NCI-H128 (cell line): ENCODE measurements around the gene FAM162A.
"Not testable (repeated sequence)": the region's sequence is repeated elsewhere in the genome, so short reads cannot be mapped to it uniquely, and the experiment has no call there.

Experiments used
- DNase-seq: peaks from one replicate; lab custom pipeline; 2025; ENCODE audit not compliant: unreplicated experiment; lab: John Stamatoyannopoulos, UW

Gene FAM162A

GRCh38 chr3:122415762-122416654 is 32.0 kb downstream of the FAM162A start, which contains the start of gene WDR5B:
WDR5B (minus strand) TSS chr3:122416062; CDS start chr3:122415528, 534 bp downstream.
- DNase-seq = no peak

DNA sequence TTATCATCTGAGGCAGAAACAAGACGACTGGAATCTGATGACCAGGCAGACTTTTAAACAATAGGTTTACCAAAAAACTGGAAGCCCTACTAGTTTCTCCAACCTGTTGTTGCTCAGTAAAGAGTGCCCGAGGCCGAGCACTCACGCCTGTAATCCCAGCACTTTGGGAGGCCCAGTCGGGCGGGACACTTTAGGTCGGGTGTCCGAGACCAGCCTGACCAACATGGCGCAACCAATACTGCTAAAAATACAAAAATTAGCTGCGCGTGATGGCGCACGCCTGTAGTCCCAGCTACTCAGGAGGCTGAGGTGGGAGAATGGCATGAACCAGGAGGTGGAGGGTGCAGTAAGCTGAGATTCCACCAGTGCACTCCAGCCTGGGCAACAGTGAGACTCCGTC is 33.0 kb downstream of the FAM162A start:
- no peak for DNase-seq

GRCh38 chr3:122421101-122421500 is 37.1 kb downstream of the FAM162A start:
- no peak for DNase-seq

- DNase-seq = no peak
Observed at GRCh38 chr3:122421836-122422235, 37.9 kb downstream of the FAM162A start.

DNA sequence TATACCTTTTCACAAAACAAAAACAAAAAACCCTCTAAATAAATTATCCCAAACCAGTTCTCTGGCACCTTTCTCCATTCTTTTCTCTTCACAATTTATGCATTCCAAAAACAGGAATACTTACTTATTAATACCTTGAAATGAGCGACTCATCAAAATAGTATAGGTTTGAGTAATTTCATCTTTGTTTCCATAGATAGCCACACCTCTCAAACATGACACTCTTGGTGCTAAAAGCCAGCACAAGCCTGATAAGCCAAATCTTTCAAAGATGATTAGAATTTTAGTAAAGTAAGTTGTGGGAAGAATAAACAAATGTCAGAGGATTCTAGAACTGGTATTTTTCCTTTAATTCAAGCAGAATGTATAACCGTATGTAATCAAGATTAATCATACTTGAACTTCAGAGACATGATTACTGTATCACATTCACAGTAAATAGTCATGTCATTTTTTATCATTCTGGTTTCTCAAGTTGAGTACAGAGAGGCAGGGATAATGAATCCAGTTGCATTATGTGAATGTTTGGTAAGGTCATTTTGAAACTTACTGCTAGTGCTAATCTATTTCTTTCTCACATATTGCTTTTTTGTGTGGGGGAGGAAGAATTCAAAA is 44.0 kb downstream of the FAM162A start:
- no peak for DNase-seq

GRCh38 chr3:122430371-122430770 is 46.4 kb downstream of the FAM162A start:
- DNase-seq = no peak

DNA sequence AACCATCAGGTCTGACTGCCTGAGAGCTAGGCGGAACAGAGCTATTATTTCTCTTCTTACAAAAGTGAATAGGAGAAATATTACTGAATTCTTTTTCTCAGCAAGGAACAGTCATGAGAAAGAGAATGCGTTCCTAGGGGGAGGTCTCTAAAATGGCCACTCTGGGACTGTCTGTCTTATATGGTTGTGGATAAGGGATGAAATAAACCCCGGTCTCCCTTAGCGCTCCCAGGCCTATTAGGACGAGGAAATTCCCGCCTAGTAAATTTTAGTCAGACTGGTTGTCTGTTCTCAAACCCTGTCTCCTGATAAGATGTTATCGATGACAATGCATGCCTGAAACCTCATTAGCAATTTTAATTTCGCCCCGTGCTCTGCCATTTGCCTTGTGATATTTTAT is 52.0 kb downstream of the FAM162A start:
- no peak for DNase-seq

DNA sequence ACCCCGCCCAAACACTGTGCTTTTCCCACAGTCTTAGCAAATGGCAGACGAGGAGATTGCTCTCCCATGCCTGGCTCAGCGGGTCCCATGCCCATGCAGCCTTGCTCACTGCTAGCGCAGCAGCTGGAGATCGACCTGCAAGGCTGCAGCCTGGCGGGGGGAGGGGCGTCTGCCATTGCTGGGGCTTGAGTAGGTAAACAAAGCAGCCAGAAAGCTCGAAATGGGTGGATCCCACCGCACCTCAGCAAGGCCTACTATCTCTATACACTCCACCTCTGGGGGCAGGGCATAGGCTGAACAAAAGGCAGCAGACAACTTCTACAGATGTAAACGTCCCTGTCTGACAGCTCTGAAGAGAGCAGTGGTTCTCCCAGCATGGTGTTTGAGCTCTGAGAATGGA is 59.1 kb downstream of the FAM162A start:
- DNase-seq = no peak

DNA sequence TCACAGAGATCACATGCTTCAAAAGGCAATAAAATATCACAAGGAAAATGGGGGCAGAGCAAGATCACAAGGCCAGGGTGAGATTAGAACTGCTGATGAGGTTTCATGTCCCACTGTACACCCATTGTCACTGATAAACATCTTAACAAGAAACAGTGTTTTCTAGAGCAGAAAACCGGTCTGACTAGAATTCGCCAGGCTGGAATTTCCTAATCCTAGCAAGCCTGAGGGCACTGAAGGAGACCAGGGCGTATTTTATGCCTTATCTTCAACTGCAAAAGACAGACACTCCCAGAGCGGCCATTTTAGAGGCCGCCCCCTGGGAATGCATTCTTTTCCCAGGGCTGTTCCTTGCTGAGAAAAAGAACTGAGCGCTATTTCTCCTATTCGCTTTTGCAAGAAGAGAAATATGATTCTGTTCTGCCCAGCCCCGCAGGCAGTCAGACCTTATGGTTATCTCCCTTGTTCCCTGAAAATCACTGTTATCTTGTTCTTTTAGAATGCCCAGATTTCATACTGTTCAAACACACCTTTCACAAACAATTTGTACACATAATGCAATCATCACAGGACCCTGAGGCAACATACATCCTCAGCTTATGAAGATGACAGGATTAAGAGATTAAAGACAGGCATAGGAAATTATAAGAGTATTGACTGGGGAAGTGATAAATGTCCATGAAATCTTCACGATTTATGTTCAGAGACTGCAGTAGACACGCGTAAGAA is 59.9 kb downstream of the FAM162A start:
- DNase-seq = not testable (repeated sequence)

GRCh38 chr3:122444491-122444887 is 60.5 kb downstream of the FAM162A start:
- DNase-seq = not testable (repeated sequence)

DNA sequence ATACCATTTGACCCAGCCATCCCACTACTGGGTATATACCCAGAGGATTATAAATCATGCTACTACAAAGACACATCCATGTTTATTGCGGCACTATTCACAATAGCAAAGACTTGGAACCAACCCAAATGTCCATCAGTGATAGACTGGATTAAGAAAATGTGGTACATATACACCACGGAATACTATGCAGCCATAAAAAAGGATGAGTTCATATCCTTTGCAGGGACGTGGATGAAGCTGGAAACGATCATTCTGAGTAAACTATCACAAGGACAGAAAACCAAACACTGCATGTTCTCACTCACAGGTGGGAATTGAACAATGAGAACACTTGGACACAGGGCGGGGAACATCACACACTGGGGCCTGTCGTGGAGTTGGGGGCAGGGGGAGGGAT is 64.2 kb downstream of the FAM162A start:
- not testable (repeated sequence) for DNase-seq

DNA sequence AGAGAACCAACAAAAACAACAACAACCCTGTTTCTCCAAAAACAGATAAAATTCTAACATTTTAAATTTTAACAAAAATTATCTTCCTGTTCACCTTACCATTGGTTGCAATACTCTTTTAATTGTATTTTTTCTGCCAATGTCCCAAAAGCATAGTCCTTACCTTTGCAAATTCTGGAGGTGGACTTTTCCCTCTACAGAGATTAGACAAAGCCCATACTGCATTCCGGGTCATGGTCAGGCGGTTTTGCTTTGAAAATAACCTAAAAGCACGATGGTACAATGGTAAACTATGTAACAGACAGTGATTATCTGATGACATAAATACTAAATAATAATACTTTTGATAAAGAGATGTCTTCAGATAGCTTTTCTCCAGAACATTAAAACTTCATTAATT is 67.4 kb downstream of the FAM162A start:
- no peak for DNase-seq

DNA sequence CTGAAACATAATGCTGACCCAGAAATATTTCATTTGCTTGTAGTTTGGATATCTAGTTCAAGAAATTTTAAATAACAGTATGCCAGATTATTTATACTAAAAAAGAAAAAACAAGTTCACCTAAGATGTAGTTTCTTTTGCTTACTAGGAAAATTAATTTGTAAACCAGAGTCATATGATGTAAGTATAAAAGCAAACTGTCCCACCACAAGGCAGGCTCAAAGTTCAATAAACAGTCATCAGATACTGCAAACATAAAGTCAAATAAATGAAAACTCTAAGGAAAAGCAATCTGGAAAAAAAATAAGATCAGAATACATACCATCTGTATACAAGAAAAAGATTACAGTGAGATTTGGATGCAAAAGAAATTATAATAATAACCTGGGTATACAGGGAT is 72.1 kb downstream of the FAM162A start:
- no peak for DNase-seq

DNA sequence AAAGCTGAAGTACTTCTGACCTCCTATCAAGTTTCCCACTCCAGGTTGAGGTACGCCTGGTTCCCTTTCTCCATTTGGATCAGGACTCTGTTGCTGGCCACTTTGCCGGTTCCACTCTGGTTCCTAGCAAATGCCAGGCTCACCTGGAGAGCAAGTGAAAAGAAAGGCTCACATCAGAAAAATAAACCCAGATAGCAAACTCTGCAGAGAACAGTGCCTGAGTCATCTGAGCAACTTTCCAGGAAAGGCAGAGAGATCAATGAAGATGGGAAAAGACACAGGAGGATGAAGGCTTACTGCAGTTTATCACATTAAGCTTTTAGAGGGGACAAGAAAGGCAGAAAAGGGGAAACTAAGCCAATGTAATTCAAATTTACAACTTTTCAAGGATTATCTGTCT is 73.7 kb downstream of the FAM162A start:
- DNase-seq = no peak

DNA sequence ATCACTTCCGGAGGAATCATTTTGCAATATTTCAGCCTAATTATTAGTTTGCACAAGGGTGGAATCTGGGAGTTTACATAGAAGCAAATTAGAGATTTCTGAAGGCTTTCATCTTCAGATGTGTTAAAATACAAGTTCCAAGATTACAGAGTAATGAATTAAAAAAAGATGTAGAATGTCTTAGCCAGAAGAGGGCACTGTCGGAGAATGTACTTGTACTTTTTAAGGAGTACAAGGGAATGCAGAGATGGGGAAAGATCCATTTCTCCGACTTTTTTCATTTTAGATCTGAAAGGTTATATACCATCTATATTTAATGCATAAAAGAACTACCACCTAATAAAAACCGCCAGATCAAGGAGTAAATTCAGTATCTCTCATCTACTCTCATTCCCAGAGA is 75.0 kb downstream of the FAM162A start:
- DNase-seq = no peak

DNA sequence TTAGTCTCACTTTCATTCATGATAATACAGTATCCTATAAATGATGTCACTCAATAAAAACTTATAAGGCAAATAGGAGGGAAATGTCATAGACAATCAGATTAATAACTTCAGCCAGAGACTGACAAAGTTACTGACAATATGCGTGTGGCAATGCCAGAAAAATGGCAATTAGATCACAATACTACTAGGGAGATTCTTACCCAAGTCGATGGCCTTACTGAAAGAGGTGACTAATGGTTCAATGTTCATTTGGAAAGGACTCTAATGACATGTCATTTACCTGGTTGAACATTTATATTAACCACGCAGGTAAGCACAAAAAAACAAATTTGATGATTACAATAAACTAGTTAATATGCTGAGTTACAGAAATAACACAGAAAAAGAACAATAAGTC is 77.8 kb downstream of the FAM162A start:
- no peak for DNase-seq
